Heart left ventricle (tissue), 13 donors: ENCODE measurements around the gene NEB.
"Not testable (repeated sequence)": the region's sequence is repeated elsewhere in the genome, so short reads cannot be mapped to it uniquely, and the experiment has no call there.

Experiments
- POLR2A ChIP-seq, 2 donors: fragments of 450-650 bp; IDR thresholded peaks; one replicate each; pipeline ENCODE4 v1.6.1; 2017; ENCODE audit warnings: antibody characterized with exemption in 2 of 2, mild to moderate bottlenecking in 2 of 2, moderate library complexity in 2 of 2
- TF ChIP-seq, protein P1 (sequence below), 12 donors: fragments of 200-600 bp; sonication (generic) in 4 of 12; IDR thresholded peaks; one replicate each; pipeline versions ENCODE4 v1.5.0 to v1.8.0; 2018 to 2022; ENCODE audit warnings: antibody characterized with exemption in 12 of 12, mild to moderate bottlenecking in 5 of 12
- donor health status: ischemic (EF 13 %, LVEDD 7.1; RV severe dilation, severe dysfunction).
- donor health status: DM: no; HTN: yes; CAD: no.
- donor health status: DM: no; HTN: no; CAD: no.
- donor health status: ischemic (EF 25% LVEDD 6.9; RV normal size, moderate dysfunction).
- donor health status: ischemic (EF 25% LVEDD 5.7; RV mildly dilated, moderate dysfunction).
- donor health status: ischemic (EF 35%, LVEDD 5.7; RV mildly dilated, moderate dysfunction).
- donor health status: nonischemic (EF 11% LVEDD 7.7; RV severe dilation, severe dysfunction).
- donor health status: DM: yes; HTN: yes; CAD: no.
- donor health status: PGD.
- donor health status: ischemic (EF 29% LVEDD 5.4; RV normal size, mild dysfunction).
- donor health status: nonischemic (EF 23%, LVEDD 6.1; RV moderate dilation, normal function).

GRCh38 chr2:151704480-151704961 lies 29.8 kb downstream of the NEB start:
- not testable (repeated sequence) for TF ChIP-seq POLR2A (IDR thresholded peaks at IDR 0.05)
- TF ChIP-seq, protein P1, sequence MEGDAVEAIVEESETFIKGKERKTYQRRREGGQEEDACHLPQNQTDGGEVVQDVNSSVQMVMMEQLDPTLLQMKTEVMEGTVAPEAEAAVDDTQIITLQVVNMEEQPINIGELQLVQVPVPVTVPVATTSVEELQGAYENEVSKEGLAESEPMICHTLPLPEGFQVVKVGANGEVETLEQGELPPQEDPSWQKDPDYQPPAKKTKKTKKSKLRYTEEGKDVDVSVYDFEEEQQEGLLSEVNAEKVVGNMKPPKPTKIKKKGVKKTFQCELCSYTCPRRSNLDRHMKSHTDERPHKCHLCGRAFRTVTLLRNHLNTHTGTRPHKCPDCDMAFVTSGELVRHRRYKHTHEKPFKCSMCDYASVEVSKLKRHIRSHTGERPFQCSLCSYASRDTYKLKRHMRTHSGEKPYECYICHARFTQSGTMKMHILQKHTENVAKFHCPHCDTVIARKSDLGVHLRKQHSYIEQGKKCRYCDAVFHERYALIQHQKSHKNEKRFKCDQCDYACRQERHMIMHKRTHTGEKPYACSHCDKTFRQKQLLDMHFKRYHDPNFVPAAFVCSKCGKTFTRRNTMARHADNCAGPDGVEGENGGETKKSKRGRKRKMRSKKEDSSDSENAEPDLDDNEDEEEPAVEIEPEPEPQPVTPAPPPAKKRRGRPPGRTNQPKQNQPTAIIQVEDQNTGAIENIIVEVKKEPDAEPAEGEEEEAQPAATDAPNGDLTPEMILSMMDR (IDR thresholded peaks at IDR 0.05), result not testable (repeated sequence)
